ENCODE results near the gene RAB11A. TPM values are rescaled to one million over a fixed set of nuclear protein-coding genes. Genes with fewer than 3 reads are reported as not detected.

Gene RAB11A
- polyA plus RNA-seq, 1 of the 3 experiments (the other 2 are of a cell fraction), result 352 TPM

DNA sequence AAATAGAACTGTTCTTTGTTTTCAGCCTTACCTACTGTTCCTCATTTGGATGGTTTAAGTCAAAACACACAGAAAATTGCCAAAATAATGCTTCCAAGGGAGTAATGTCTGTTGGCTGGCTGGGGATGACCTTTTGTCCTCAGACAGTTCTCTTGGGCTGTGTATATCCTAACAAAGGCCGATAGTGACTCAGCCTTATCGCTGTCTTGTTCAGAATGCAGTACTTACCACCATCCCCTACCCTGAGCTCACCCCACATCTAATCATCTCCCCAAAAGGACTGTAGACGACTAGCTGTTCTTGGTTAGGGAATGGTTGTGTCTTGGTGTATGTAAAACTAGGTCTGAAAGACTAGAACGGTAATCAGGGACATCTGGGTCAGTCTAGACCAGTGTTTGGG, 35.0 kb downstream of the RAB11A start:
- Histone ChIP-seq H3K4me1 (ENCODE audit: control insufficient read depth in 1 of 2, insufficient read depth in 2 of 2, low read depth in 1 of 2, low read length in 1 of 2) (no peaks in the 10 kb centered on the region; a peak in 1 of 4 replicates), H4K20me1 (ENCODE audit: insufficient read depth) (no peaks in the 10 kb centered on the region), H3K4me2 (no peak overlapping the region), H3K27ac (ENCODE audit: low read depth in 2 of 2, low read length in 1 of 2) (no peak overlapping the region), H3K9me3 (no peaks in the 10 kb centered on the region), H3K27me3 (ENCODE audit: insufficient read depth) (no peaks in the 10 kb centered on the region), H3K9me2 (no peaks in the 10 kb centered on the region), H3K36me3 (replicated peaks in 1 of 2; ENCODE audit: control insufficient read depth in 1 of 2, insufficient read depth in 2 of 2, low read length in 1 of 2) (peaks cover 23 to 66% of the 10 kb centered on the region in 2 experiments), H2AFZ (ENCODE audit: low read depth) (no peak overlapping the region), H3K4me3 (ENCODE audit: low read depth in 2 of 2, low read length in 1 of 2) (no peak overlapping the region), H3K9ac (no peak overlapping the region), H3F3A (replicated peaks; ENCODE audit: insufficient read depth) (no peaks in the 10 kb centered on the region), H3K79me2 (ENCODE audit: insufficient read depth) (no peaks in the 10 kb centered on the region)
- TF ChIP-seq, protein P1, sequence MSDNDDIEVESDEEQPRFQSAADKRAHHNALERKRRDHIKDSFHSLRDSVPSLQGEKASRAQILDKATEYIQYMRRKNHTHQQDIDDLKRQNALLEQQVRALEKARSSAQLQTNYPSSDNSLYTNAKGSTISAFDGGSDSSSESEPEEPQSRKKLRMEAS (IDR thresholded peaks at IDR 0.05; ENCODE audit: low read depth), result no peak
- no peak for TF ChIP-seq FOXJ3 (CRISPR knock-in tag; IDR thresholded peaks at IDR 0.05)
- TF ChIP-seq MEF2A (IDR thresholded peaks at IDR 0.05; ENCODE audit: borderline replicate concordance, low read depth), result no peak
- POLR2A ChIA-PET, result no interaction called here
- 91% methylated on average over 4 of the region's 4 CpGs for WGBS (ENCODE audit: low lambda C conversion rate)
- CTCF ChIA-PET, result interaction anchor here (1.2 to 2.2 kb wide), 2 partner anchors 9 to 13 kb away, joined by 3 to 10 read pairs; no protein-coding TSS in a partner anchor
- no peak for DNase-seq

DNA sequence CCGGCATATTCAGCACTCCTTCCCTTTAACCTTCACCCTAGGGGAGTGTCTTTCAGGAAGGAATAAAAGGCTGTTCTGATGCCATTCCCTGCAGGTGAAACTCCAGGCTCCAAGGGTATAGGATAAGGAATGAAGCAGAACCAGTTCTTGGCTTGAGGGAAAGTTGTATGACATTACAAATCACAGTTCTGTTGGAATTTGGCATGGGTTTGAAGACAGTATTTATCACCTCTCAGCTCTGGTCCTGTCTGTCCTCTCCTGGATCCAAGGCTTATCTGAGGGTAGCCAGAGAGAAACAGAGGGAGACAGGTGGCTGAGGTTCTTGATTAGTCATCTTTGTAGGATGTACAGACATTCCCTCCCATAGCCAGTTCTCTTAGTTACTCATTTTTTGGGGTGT, 37.1 kb downstream of the RAB11A start:
- Histone ChIP-seq H3K4me1 (ENCODE audit: control insufficient read depth in 1 of 2, insufficient read depth in 2 of 2, low read depth in 1 of 2, low read length in 1 of 2) (no peaks in the 10 kb centered on the region; a peak in 1 of 4 replicates), H3K4me2 (no peak overlapping the region), H3K9me2 (no peaks in the 10 kb centered on the region), H3K9ac (no peak overlapping the region), H3K4me3 (ENCODE audit: low read depth in 2 of 2, low read length in 1 of 2) (no peak overlapping the region), H3K27me3 (ENCODE audit: insufficient read depth) (no peaks in the 10 kb centered on the region), H4K20me1 (ENCODE audit: insufficient read depth) (no peaks in the 10 kb centered on the region), H3F3A (replicated peaks; ENCODE audit: insufficient read depth) (no peaks in the 10 kb centered on the region), H3K36me3 (replicated peaks in 1 of 2; ENCODE audit: control insufficient read depth in 1 of 2, insufficient read depth in 2 of 2, low read length in 1 of 2) (peaks cover 13 to 60% of the 10 kb centered on the region in 2 experiments), H3K9me3 (no peaks in the 10 kb centered on the region), H3K27ac (ENCODE audit: low read depth in 2 of 2, low read length in 1 of 2) (no peak overlapping the region), H3K79me2 (ENCODE audit: insufficient read depth) (no peaks in the 10 kb centered on the region), H2AFZ (ENCODE audit: low read depth) (no peak overlapping the region)
- WGBS (ENCODE audit: low lambda C conversion rate), result 91% methylated on average over 1 of the region's 1 CpG
- DNase-seq, result no peak
- TF ChIP-seq RFX5 (IDR thresholded peaks at IDR 0.05; ENCODE audit: low read length) (no peak), GATA2 (CRISPR knock-in tag; IDR thresholded peaks at IDR 0.05) (no peak), FOXM1 (IDR thresholded peaks at IDR 0.05; ENCODE audit: low read depth) (no peak)
- TF ChIP-seq, protein P2, sequence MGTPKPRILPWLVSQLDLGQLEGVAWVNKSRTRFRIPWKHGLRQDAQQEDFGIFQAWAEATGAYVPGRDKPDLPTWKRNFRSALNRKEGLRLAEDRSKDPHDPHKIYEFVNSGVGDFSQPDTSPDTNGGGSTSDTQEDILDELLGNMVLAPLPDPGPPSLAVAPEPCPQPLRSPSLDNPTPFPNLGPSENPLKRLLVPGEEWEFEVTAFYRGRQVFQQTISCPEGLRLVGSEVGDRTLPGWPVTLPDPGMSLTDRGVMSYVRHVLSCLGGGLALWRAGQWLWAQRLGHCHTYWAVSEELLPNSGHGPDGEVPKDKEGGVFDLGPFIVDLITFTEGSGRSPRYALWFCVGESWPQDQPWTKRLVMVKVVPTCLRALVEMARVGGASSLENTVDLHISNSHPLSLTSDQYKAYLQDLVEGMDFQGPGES (IDR thresholded peaks at IDR 0.05; ENCODE audit: low read depth, low read length), result no peak
- TF ChIP-seq, protein P3, sequence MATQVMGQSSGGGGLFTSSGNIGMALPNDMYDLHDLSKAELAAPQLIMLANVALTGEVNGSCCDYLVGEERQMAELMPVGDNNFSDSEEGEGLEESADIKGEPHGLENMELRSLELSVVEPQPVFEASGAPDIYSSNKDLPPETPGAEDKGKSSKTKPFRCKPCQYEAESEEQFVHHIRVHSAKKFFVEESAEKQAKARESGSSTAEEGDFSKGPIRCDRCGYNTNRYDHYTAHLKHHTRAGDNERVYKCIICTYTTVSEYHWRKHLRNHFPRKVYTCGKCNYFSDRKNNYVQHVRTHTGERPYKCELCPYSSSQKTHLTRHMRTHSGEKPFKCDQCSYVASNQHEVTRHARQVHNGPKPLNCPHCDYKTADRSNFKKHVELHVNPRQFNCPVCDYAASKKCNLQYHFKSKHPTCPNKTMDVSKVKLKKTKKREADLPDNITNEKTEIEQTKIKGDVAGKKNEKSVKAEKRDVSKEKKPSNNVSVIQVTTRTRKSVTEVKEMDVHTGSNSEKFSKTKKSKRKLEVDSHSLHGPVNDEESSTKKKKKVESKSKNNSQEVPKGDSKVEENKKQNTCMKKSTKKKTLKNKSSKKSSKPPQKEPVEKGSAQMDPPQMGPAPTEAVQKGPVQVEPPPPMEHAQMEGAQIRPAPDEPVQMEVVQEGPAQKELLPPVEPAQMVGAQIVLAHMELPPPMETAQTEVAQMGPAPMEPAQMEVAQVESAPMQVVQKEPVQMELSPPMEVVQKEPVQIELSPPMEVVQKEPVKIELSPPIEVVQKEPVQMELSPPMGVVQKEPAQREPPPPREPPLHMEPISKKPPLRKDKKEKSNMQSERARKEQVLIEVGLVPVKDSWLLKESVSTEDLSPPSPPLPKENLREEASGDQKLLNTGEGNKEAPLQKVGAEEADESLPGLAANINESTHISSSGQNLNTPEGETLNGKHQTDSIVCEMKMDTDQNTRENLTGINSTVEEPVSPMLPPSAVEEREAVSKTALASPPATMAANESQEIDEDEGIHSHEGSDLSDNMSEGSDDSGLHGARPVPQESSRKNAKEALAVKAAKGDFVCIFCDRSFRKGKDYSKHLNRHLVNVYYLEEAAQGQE (IDR thresholded peaks at IDR 0.05; ENCODE audit: low read depth, low read length), result no peak
- CTCF ChIA-PET, result interaction anchor here (1.1 kb wide), 1 partner anchor 10 kb away, joined by 6 read pairs; no protein-coding TSS in a partner anchor
- POLR2A ChIA-PET, result no interaction called here
